PC-3 (cell line): ENCODE data around the gene NFATC1.

Experiments used
- EZH2 ChIP-seq: fragments of 300-600 bp; sonication (generic); IDR thresholded peaks from one replicate; pipeline ENCODE4 v1.6.1; 2017; ENCODE audit warnings: antibody characterized with exemption, mild to moderate bottlenecking, low read length; ENCODE audit not compliant: unreplicated experiment
- TF ChIP-seq, protein P1 (sequence below): fragments of 300-600 bp; sonication (generic); conservative IDR thresholded peaks from 2 replicates; pipeline ENCODE4 v1.5.1; 2017; ENCODE audit warnings: antibody characterized with exemption, low read depth, mild to moderate bottlenecking, low read length

GRCh38 chr18:79524181-79525078, 128.7 kb downstream of the NFATC1 start:
- no peak for TF ChIP-seq EZH2
- TF ChIP-seq, protein P1, sequence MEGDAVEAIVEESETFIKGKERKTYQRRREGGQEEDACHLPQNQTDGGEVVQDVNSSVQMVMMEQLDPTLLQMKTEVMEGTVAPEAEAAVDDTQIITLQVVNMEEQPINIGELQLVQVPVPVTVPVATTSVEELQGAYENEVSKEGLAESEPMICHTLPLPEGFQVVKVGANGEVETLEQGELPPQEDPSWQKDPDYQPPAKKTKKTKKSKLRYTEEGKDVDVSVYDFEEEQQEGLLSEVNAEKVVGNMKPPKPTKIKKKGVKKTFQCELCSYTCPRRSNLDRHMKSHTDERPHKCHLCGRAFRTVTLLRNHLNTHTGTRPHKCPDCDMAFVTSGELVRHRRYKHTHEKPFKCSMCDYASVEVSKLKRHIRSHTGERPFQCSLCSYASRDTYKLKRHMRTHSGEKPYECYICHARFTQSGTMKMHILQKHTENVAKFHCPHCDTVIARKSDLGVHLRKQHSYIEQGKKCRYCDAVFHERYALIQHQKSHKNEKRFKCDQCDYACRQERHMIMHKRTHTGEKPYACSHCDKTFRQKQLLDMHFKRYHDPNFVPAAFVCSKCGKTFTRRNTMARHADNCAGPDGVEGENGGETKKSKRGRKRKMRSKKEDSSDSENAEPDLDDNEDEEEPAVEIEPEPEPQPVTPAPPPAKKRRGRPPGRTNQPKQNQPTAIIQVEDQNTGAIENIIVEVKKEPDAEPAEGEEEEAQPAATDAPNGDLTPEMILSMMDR: no peak
